Osteocyte (in vitro differentiated cells): ENCODE data around the gene ERGIC3. TPM values are rescaled to one million over a fixed set of nuclear protein-coding genes. Genes with fewer than 3 reads are reported as not detected.

Experiments
- DNase-seq: peaks from one replicate; pipeline ENCODE4 v3.0.0; 2021; ENCODE audit warnings: mixed read lengths; ENCODE audit not compliant: unreplicated experiment; ENCODE audit errors: extremely low spot score
- H3K27ac Mint-ChIP-seq: one replicate; pipeline ENCODE4 v1.8.0; 2021; ENCODE audit warnings: mild to moderate bottlenecking, mixed read lengths; ENCODE audit not compliant: unreplicated experiment
- H3K27me3 Mint-ChIP-seq: one replicate; pipeline ENCODE4 v1.8.0; 2021; ENCODE audit warnings: mixed read lengths; ENCODE audit not compliant: unreplicated experiment
- H3K36me3 Mint-ChIP-seq: one replicate; pipeline ENCODE4 v1.8.0; 2021; ENCODE audit warnings: mixed read lengths; ENCODE audit not compliant: unreplicated experiment
- H3K4me1 Mint-ChIP-seq: one replicate; pipeline ENCODE4 v1.8.0; 2021; ENCODE audit warnings: mixed read lengths; ENCODE audit not compliant: unreplicated experiment
- H3K4me3 Mint-ChIP-seq: one replicate; pipeline ENCODE4 v1.8.0; 2021; ENCODE audit warnings: mild to moderate bottlenecking, moderate library complexity, mixed read lengths; ENCODE audit not compliant: unreplicated experiment
- H3K9me3 Mint-ChIP-seq: one replicate; pipeline ENCODE4 v1.8.0; 2021; ENCODE audit warnings: mixed read lengths; ENCODE audit not compliant: unreplicated experiment
- CTCF ChIP-seq: fragments of 200-600 bp; sonication (generic); IDR thresholded peaks from 2 replicates; pipeline ENCODE4 v1.5.0; 2021; ENCODE audit warnings: antibody characterized with exemption, mild to moderate bottlenecking, moderate library complexity
- total RNA-seq: library from RNA; stranded (reverse); gene quantifications from 2 replicates; pipeline ENCODE4 v1.2.1, GENCODE V29; 2021

The ERGIC3 gene
- total RNA-seq, 1 donor from 2014 or later: 313 TPM

- Mint-ChIP-seq H3K9me3 (no peaks in the 10 kb centered on the region), H3K4me3 (no peak overlapping the region), H3K27ac (no peak overlapping the region), H3K36me3 (peaks cover 74% of the 10 kb centered on the region), H3K4me1 (no peaks in the 10 kb centered on the region), H3K27me3 (no peaks in the 10 kb centered on the region)
- no peak for DNase-seq
- TF ChIP-seq CTCF: no peak
These were observed 42.6 kb upstream of the ERGIC3 start for GRCh38 chr20:35499271-35499670.

GRCh38 chr20:35502352-35502751 lies 39.5 kb upstream of the ERGIC3 start:
- no peak overlapping the region for H3K27ac Mint-ChIP-seq
- H3K36me3 Mint-ChIP-seq: peaks cover 76% of the 10 kb centered on the region
- no peak overlapping the region for H3K4me3 Mint-ChIP-seq
- no peaks in the 10 kb centered on the region for H3K27me3 Mint-ChIP-seq
- H3K9me3 Mint-ChIP-seq: no peaks in the 10 kb centered on the region
- H3K4me1 Mint-ChIP-seq: peaks cover 8% of the 10 kb centered on the region
- no peak for DNase-seq
- TF ChIP-seq CTCF: no peak

GRCh38 chr20:35503281-35503680 lies 38.6 kb upstream of the ERGIC3 start:
- Mint-ChIP-seq H3K9me3 (no peaks in the 10 kb centered on the region), H3K27ac (no peak overlapping the region), H3K27me3 (no peaks in the 10 kb centered on the region), H3K4me3 (no peak overlapping the region), H3K4me1 (peaks cover 8% of the 10 kb centered on the region), H3K36me3 (peaks cover 69% of the 10 kb centered on the region)
- no peak for TF ChIP-seq CTCF
- DNase-seq: no peak

GRCh38 chr20:35503841-35504561 lies 37.9 kb upstream of the ERGIC3 start:
- Mint-ChIP-seq H3K4me3 (no peak overlapping the region), H3K4me1 (peaks cover 8% of the 10 kb centered on the region), H3K36me3 (peaks cover 72% of the 10 kb centered on the region), H3K27me3 (no peaks in the 10 kb centered on the region), H3K27ac (no peak overlapping the region), H3K9me3 (no peaks in the 10 kb centered on the region)
- TF ChIP-seq CTCF: no peak
- DNase-seq: no peak

- no peak for DNase-seq
- Mint-ChIP-seq H3K27ac (no peak overlapping the region), H3K27me3 (no peaks in the 10 kb centered on the region), H3K36me3 (peaks cover 70% of the 10 kb centered on the region), H3K4me1 (peaks cover 8% of the 10 kb centered on the region), H3K9me3 (no peaks in the 10 kb centered on the region), H3K4me3 (no peak overlapping the region)
- no peak for TF ChIP-seq CTCF
These were observed 37.1 kb upstream of the ERGIC3 start for GRCh38 chr20:35504751-35505150.
